ENCODE results near the gene SIAH1. TPM values are rescaled to one million over a fixed set of nuclear protein-coding genes. Genes with fewer than 3 reads are reported as not detected.
A peak's percentile ranks its signal among the peaks of the same experiment; 100 is the strongest.

The SIAH1 gene
- total and polyA plus RNA-seq, 9 of the 15 experiments (the other 6 are each of a cell fraction or from before 2014, with no cell fraction given), result 4.1 to 14.3 (median 12.5) TPM

- Histone ChIP-seq H2AFZ (ENCODE audit: low read depth, low read length) (no peak overlapping the region), H3K4me1 (replicated peaks in 1 of 2; ENCODE audit: control insufficient read depth in 2 of 2, insufficient read depth in 2 of 2, low read length in 2 of 2) (no peaks in the 10 kb centered on the region), H3K9me1 (ENCODE audit: control insufficient read depth, insufficient read depth, low read length) (no peaks in the 10 kb centered on the region), H3K79me2 (ENCODE audit: control insufficient read depth, insufficient read depth, low read length) (no peaks in the 10 kb centered on the region), H3K4me2 (ENCODE audit: insufficient read depth, low read length) (no peak overlapping the region), H4K20me1 (replicated peaks; ENCODE audit: control insufficient read depth, insufficient read depth, low read length) (no peaks in the 10 kb centered on the region), H3K4me3 (no peak overlapping the region), H3K9ac (ENCODE audit: insufficient read depth in 1 of 2, low read depth in 2 of 2, low read length in 2 of 2) (no peak overlapping the region), H3K36me3 (ENCODE audit: control insufficient read depth, insufficient read depth, low read length) (peaks cover 45% of the 10 kb centered on the region; the same call in 2 of the 3 replicates), H3K27me3 (ENCODE audit: control insufficient read depth in 2 of 2, insufficient read depth in 2 of 2, low read length in 2 of 2) (no peaks in the 10 kb centered on the region), H3K9me3 (replicated peaks; ENCODE audit: control insufficient read depth, insufficient read depth, low read depth, low read length) (no peaks in the 10 kb centered on the region), H3K27ac (ENCODE audit: extremely low read depth, low read depth, low read length) (no peak overlapping the region)
- TF ChIP-seq FOXO4 (CRISPR knock-in tag; IDR thresholded peaks at IDR 0.05), result no peak
- no peak for TF ChIP-seq ZNF197 (CRISPR knock-in tag; IDR thresholded peaks at IDR 0.05; ENCODE audit: low read depth)
- no peak for TF ChIP-seq ZNF133 (CRISPR knock-in tag; IDR thresholded peaks at IDR 0.05)
- TF ChIP-seq SFPQ (IDR thresholded peaks at IDR 0.05; ENCODE audit: low read depth, low read length), result no peak
- no peak for TF ChIP-seq ERF (CRISPR knock-in tag; IDR thresholded peaks at IDR 0.05)
- no peak for TF ChIP-seq HOXB6 (CRISPR knock-in tag; IDR thresholded peaks at IDR 0.05; ENCODE audit: borderline replicate concordance)
- TF ChIP-seq CEBPB (tag; IDR thresholded peaks at IDR 0.05), result peak; percentile 65
- no peak for TF ChIP-seq ZNF444 (CRISPR knock-in tag; IDR thresholded peaks at IDR 0.05)
- TF ChIP-seq YBX1 (IDR thresholded peaks at IDR 0.05), result no peak
- TF ChIP-seq CEBPG (CRISPR knock-in tag; IDR thresholded peaks at IDR 0.05), result no peak
- peak in 1 of 2 experiments; percentile 59; a peak in 2 of 4 replicates for TF ChIP-seq CEBPG (tag; conservative IDR thresholded peaks at IDR 0.05 in 1 of 2, IDR thresholded peaks at IDR 0.05 in 1 of 2)
- TF ChIP-seq ZNF699 (CRISPR knock-in tag; IDR thresholded peaks at IDR 0.05; ENCODE audit: insufficient replicate concordance), result no peak
- TF ChIP-seq ZNF518B (CRISPR knock-in tag; IDR thresholded peaks at IDR 0.05), result no peak
- no peak for TF ChIP-seq MYBL2 (IDR thresholded peaks at IDR 0.05; ENCODE audit: low read depth)
- TF ChIP-seq MYBL2 (CRISPR knock-in tag; IDR thresholded peaks at IDR 0.05; ENCODE audit: borderline replicate concordance), result no peak
- no peak for TF ChIP-seq ZNF143 (CRISPR knock-in tag; IDR thresholded peaks at IDR 0.05)
- no peak for TF ChIP-seq ZNF436 (CRISPR knock-in tag; IDR thresholded peaks at IDR 0.05)
- no peak for TF ChIP-seq HNRNPUL1 (IDR thresholded peaks at IDR 0.05; ENCODE audit: low read length)
- ATAC-seq, result no peak
- in situ Hi-C loops (cut with MboI) (no loop called here), intact Hi-C loops (cut with micrococcal nuclease) (no loop called here)
- BruUV-seq (replicated peaks), result no TSS peak
- 97% methylated on average over 5 of the region's 5 CpGs for WGBS (ENCODE audit: insufficient coverage, low coverage, missing lambda C conversion rate)
- CTCF ChIA-PET (ENCODE audit: low intra/inter-chr PET ratio), result no interaction called here
- FAIRE-seq, result no peak
- no peak for DNase-seq (ENCODE audit: extremely low read depth in 1 of 4, low spot score in 3 of 4)
- POLR2A ChIA-PET, result interaction anchor here (0.5 to 0.8 kb wide), 2 partner anchors 15 to 77 kb away, joined by 3 read pairs; no protein-coding TSS in a partner anchor
Measured at GRCh38 chr16:48332978-48333377, 52.2 kb downstream of the SIAH1 start.

Measured in K562 (cell line).